Measurements from ENCODE around the gene OASL. TPM values are rescaled to one million over a fixed set of nuclear protein-coding genes. Genes with fewer than 3 reads are reported as not detected.
A peak's percentile ranks its signal among the peaks of the same experiment; 100 is the strongest.

OASL gene
- total RNA-seq, 5 donors from 2014 or later (not counting 1 experiment from before 2014, with no cell fraction given) = 6.0 to 17.6 (median 8.9) TPM

DNA sequence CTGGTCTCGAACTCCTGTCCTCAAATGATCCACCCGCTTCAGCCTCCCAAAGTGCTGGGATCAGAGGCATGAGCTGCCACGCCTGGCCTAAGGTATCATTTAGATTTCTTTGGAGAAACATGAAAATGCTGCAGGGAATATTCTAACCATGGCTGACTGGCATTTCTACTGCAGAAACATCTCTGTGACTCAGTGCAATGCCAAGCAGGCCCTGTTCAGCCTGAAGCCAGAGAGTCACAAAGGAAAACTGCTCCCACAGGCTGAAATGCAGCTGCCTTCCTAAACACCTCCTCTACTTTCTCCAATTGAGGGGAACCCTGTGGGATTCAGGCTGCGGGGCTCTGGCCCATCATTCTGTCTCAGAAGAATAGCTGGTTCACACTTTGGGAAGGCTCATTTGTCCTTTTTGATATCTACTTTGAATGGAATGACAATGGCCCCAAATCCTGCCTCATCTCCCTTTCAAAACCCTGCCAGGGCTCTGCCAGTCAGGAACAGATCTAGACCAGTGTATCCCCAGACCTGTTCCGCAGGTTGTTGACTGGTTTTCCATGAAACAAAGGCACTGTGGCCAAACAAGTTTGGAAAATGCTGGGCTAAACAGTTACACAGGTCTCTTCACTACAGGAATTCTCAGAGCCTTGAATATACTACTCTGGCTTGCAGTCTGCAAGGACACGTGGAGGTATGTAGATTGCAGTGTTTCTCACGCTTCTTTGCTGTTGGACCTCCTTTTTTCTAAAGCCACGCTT is 30.5 kb downstream of the OASL start:
- CTCF ChIA-PET = interaction anchor here in 1 of 2 donors (0.6 to 0.7 kb wide), 2 partner anchors 55 to 460 kb away, joined by 3 to 7 read pairs; no protein-coding TSS in a partner anchor
- Histone ChIP-seq H3K27me3 (replicated peaks in 1 of 2; ENCODE audit: control insufficient read depth in 2 of 2, extremely low read depth in 1 of 2, insufficient read depth in 2 of 2, low read length in 1 of 2) (no peaks in the 10 kb centered on the region), H3K36me3 (ENCODE audit: control insufficient read depth in 2 of 2, extremely low read depth in 1 of 2, insufficient read depth in 1 of 2, low read length in 1 of 2) (peaks cover 15 to 74% of the 10 kb centered on the region in 2 donors), H3K4me3 (ENCODE audit: control insufficient read depth in 1 of 2, extremely low read depth in 1 of 2, low read length in 1 of 2) (no peak overlapping the region), H3K27ac (ENCODE audit: low read length) (no peak overlapping the region), H3K4me1 (ENCODE audit: control insufficient read depth in 1 of 2, extremely low read depth in 1 of 2, insufficient read depth in 2 of 2, low read length in 2 of 2) (no peaks in the 10 kb centered on the region), H3K9me3 (no peaks in the 10 kb centered on the region)
- ATAC-seq (replicated peaks in 1 of 4) (no peak), DNase-seq (no peak)
- H3K9me3 Mint-ChIP-seq = no peaks in the 10 kb centered on the region
- POLR2A ChIA-PET = no interaction called here
- no peak overlapping the region for H3K27ac Mint-ChIP-seq
- 87% methylated on average over 6 of the region's 8 CpGs for WGBS (ENCODE audit: insufficient coverage)
- no peak overlapping the region for H3K4me3 Mint-ChIP-seq
- peaks cover 0 to 9% (median 5%) of the 10 kb centered on the region in 3 donors for H3K4me1 Mint-ChIP-seq
- H3K36me3 Mint-ChIP-seq = peaks cover 60% of the 10 kb centered on the region
- no peaks in the 10 kb centered on the region for H3K27me3 Mint-ChIP-seq

GRCh38 chr12:121005346-121005815 is 33.7 kb downstream of the OASL start:
- ChIA-PET CTCF (interaction anchor here (0.8 to 1.3 kb wide), 4 partner anchors 13 to 109 kb away, joined by 3 to 7 read pairs (median 4); no protein-coding TSS in a partner anchor), POLR2A (no interaction called here)
- Histone ChIP-seq H3K9me3 (no peaks in the 10 kb centered on the region), H3K27me3 (replicated peaks in 1 of 2; ENCODE audit: control insufficient read depth in 2 of 2, extremely low read depth in 1 of 2, insufficient read depth in 2 of 2, low read length in 1 of 2) (no peaks in the 10 kb centered on the region), H3K27ac (ENCODE audit: low read length) (no peak overlapping the region), H3K4me3 (ENCODE audit: control insufficient read depth in 1 of 2, extremely low read depth in 1 of 2, low read length in 1 of 2) (no peak overlapping the region), H3K36me3 (ENCODE audit: control insufficient read depth in 2 of 2, extremely low read depth in 1 of 2, insufficient read depth in 1 of 2, low read length in 1 of 2) (peaks cover 19 to 67% of the 10 kb centered on the region in 2 donors), H3K4me1 (ENCODE audit: control insufficient read depth in 1 of 2, extremely low read depth in 1 of 2, insufficient read depth in 2 of 2, low read length in 2 of 2) (no peaks in the 10 kb centered on the region)
- DNase-seq (peak in 28 of 35 experiments; percentile 10 to 64 (median 31)), ATAC-seq (replicated peaks in 1 of 4) (peak in 3 of 4 experiments; percentile 43 to 63 (median 52))
- peaks cover 0 to 2% (median 0%) of the 10 kb centered on the region in 3 donors for H3K4me1 Mint-ChIP-seq
- H3K9me3 Mint-ChIP-seq = no peaks in the 10 kb centered on the region
- peaks cover 44% of the 10 kb centered on the region for H3K36me3 Mint-ChIP-seq
- WGBS (ENCODE audit: insufficient coverage) = 66% methylated on average over 6 of the region's 9 CpGs
- H3K27ac Mint-ChIP-seq = no peak overlapping the region
- no peaks in the 10 kb centered on the region for H3K27me3 Mint-ChIP-seq
- H3K4me3 Mint-ChIP-seq = no peak overlapping the region

DNA sequence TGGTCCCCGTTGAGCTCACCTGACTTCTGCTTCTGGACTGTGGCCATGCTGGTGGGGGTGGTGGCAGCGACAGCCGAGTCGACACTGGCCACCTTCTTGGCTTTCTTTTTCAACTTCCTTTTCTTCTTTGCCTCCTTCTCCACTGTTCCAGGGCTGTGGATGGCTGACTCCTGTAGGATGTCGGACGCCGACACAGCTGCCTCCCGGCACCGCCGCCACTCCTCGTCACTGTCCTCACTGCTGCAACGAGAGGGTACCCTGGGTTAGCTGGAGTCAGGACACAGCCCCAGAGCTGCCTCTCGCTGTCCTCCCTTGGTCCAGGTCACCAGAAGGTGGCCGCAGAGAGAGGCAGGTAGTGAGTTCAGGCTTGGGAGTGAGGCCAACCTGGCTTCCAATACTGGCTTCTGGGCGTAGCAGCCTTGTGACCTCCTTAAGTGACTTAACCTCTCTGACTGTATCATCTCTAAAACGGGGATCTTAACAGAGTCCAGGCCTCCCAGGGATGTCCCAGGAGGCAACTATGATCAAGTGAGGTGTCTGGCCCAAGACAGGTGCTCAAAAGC is 34.7 kb downstream of the OASL start:
- no peaks in the 10 kb centered on the region for H3K27me3 ChIP-seq (replicated peaks in 1 of 2; ENCODE audit: control insufficient read depth in 2 of 2, extremely low read depth in 1 of 2, insufficient read depth in 2 of 2, low read length in 1 of 2)
- H3K27ac ChIP-seq (ENCODE audit: low read length) = no peak overlapping the region
- H3K4me3 ChIP-seq (ENCODE audit: control insufficient read depth in 1 of 2, extremely low read depth in 1 of 2, low read length in 1 of 2) = no peak overlapping the region
- no peaks in the 10 kb centered on the region for H3K9me3 ChIP-seq
- peaks cover 19 to 57% of the 10 kb centered on the region in 2 donors for H3K36me3 ChIP-seq (ENCODE audit: control insufficient read depth in 2 of 2, extremely low read depth in 1 of 2, insufficient read depth in 1 of 2, low read length in 1 of 2)
- Mint-ChIP-seq H3K9me3 (no peaks in the 10 kb centered on the region), H3K4me3 (no peak overlapping the region), H3K27ac (no peak overlapping the region), H3K27me3 (no peaks in the 10 kb centered on the region), H3K36me3 (peaks cover 39% of the 10 kb centered on the region), H3K4me1 (peaks cover 0 to 2% (median 0%) of the 10 kb centered on the region in 3 donors)
- ATAC-seq (replicated peaks in 1 of 4) = no peak
- DNase-seq = no peak
- ChIA-PET CTCF (interaction anchor here (0.6 to 1.3 kb wide), 5 partner anchors 56 to 483 kb away, joined by 3 to 9 read pairs (median 3); partner anchors contain the start of gene POP5 (in 1 of the 2)), POLR2A (no interaction called here)
- no peaks in the 10 kb centered on the region for H3K4me1 ChIP-seq (ENCODE audit: control insufficient read depth in 1 of 2, extremely low read depth in 1 of 2, insufficient read depth in 2 of 2, low read length in 2 of 2)
- WGBS (ENCODE audit: insufficient coverage) = 97% methylated on average over 10 of the region's 16 CpGs

- Histone ChIP-seq H3K4me1 (ENCODE audit: control insufficient read depth in 1 of 2, extremely low read depth in 1 of 2, insufficient read depth in 2 of 2, low read length in 2 of 2) (no peaks in the 10 kb centered on the region), H3K27ac (ENCODE audit: low read length) (no peak overlapping the region), H3K4me3 (ENCODE audit: control insufficient read depth in 1 of 2, extremely low read depth in 1 of 2, low read length in 1 of 2) (no peak overlapping the region), H3K27me3 (replicated peaks in 1 of 2; ENCODE audit: control insufficient read depth in 2 of 2, extremely low read depth in 1 of 2, insufficient read depth in 2 of 2, low read length in 1 of 2) (no peaks in the 10 kb centered on the region), H3K36me3 (ENCODE audit: control insufficient read depth in 2 of 2, extremely low read depth in 1 of 2, insufficient read depth in 1 of 2, low read length in 1 of 2) (peaks cover 19 to 50% of the 10 kb centered on the region in 2 donors), H3K9me3 (no peaks in the 10 kb centered on the region)
- 100% methylated on average over 3 of the region's 4 CpGs for WGBS (ENCODE audit: insufficient coverage)
- Mint-ChIP-seq H3K27me3 (no peaks in the 10 kb centered on the region), H3K36me3 (peaks cover 32% of the 10 kb centered on the region), H3K4me1 (peaks cover 0 to 2% (median 0%) of the 10 kb centered on the region in 3 donors), H3K4me3 (no peak overlapping the region), H3K27ac (no peak overlapping the region), H3K9me3 (no peaks in the 10 kb centered on the region)
- DNase-seq (no peak), ATAC-seq (replicated peaks in 1 of 4) (no peak)
- CTCF ChIA-PET = interaction anchor here (0.6 kb wide), 2 partner anchors 423 to 482 kb away, joined by 3 read pairs; partner anchors contain the start of gene POP5 (in 1 of the 2)
- POLR2A ChIA-PET = no interaction called here
Observed at GRCh38 chr12:121003650-121004049, 35.4 kb downstream of the OASL start.

DNA sequence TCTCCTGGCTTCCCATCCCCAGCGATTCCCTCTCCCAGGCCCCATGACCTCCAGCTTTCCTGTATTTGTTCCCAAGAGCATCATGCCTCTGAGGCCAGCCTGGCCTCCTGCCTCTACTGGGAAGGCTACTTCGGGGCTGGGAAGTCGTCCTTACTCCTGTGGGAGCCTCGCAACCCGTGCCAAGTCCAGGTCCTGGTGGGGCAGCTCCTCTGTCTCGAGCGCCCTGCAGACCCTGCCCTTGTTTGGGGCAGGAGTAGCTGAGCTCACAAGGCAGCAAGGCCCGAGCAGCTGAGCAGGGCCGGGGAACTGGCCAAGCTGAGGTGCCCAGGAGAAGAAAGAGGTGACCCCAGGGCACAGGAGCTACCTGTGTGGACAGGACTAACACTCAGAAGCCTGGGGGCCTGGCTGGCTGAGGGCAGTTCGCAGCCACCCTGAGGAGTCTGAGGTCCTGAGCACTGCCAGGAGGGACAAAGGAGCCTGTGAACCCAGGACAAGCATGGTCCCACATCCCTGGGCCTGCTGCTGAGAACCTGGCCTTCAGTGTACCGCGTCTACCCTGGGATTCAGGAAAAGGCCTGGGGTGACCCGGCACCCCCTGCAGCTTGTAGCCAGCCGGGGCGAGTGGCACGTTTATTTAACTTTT is 37.1 kb downstream of the OASL start:
- ATAC-seq (replicated peaks in 1 of 4) = no peak
- H3K36me3 Mint-ChIP-seq = peaks cover 23% of the 10 kb centered on the region
- Histone ChIP-seq H3K4me1 (ENCODE audit: control insufficient read depth in 1 of 2, extremely low read depth in 1 of 2, insufficient read depth in 2 of 2, low read length in 2 of 2) (no peaks in the 10 kb centered on the region), H3K27me3 (replicated peaks in 1 of 2; ENCODE audit: control insufficient read depth in 2 of 2, extremely low read depth in 1 of 2, insufficient read depth in 2 of 2, low read length in 1 of 2) (no peaks in the 10 kb centered on the region), H3K27ac (ENCODE audit: low read length) (no peak overlapping the region), H3K9me3 (no peaks in the 10 kb centered on the region), H3K36me3 (ENCODE audit: control insufficient read depth in 2 of 2, extremely low read depth in 1 of 2, insufficient read depth in 1 of 2, low read length in 1 of 2) (peaks cover 14 to 37% of the 10 kb centered on the region in 2 donors), H3K4me3 (ENCODE audit: control insufficient read depth in 1 of 2, extremely low read depth in 1 of 2, low read length in 1 of 2) (no peak overlapping the region)
- ChIA-PET CTCF (no interaction called here), POLR2A (no interaction called here)
- peaks cover 0 to 2% (median 0%) of the 10 kb centered on the region in 3 donors for H3K4me1 Mint-ChIP-seq
- 96% methylated on average over 16 of the region's 16 CpGs for WGBS (ENCODE audit: insufficient coverage)
- no peaks in the 10 kb centered on the region for H3K9me3 Mint-ChIP-seq
- DNase-seq = no peak
- H3K27ac Mint-ChIP-seq = no peak overlapping the region
- no peak overlapping the region for H3K4me3 Mint-ChIP-seq
- H3K27me3 Mint-ChIP-seq = no peaks in the 10 kb centered on the region

DNA sequence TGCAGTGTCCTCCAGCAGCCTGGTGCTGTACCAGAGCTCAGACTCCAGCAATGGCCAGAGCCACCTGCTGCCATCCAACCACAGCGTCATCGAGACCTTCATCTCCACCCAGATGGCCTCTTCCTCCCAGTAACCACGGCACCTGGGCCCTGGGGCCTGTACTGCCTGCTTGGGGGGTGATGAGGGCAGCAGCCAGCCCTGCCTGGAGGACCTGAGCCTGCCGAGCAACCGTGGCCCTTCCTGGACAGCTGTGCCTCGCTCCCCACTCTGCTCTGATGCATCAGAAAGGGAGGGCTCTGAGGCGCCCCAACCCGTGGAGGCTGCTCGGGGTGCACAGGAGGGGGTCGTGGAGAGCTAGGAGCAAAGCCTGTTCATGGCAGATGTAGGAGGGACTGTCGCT is 38.0 kb downstream of the OASL start:
- POLR2A ChIA-PET = no interaction called here
- Mint-ChIP-seq H3K36me3 (peaks cover 20% of the 10 kb centered on the region), H3K4me3 (no peak overlapping the region), H3K27ac (no peak overlapping the region), H3K27me3 (no peaks in the 10 kb centered on the region), H3K4me1 (peaks cover 0 to 2% (median 0%) of the 10 kb centered on the region in 3 donors), H3K9me3 (no peaks in the 10 kb centered on the region)
- Histone ChIP-seq H3K36me3 (ENCODE audit: control insufficient read depth in 2 of 2, extremely low read depth in 1 of 2, insufficient read depth in 1 of 2, low read length in 1 of 2) (peaks cover 14 to 34% of the 10 kb centered on the region in 2 donors), H3K4me1 (ENCODE audit: control insufficient read depth in 1 of 2, extremely low read depth in 1 of 2, insufficient read depth in 2 of 2, low read length in 2 of 2) (no peaks in the 10 kb centered on the region), H3K27ac (ENCODE audit: low read length) (no peak overlapping the region), H3K4me3 (ENCODE audit: control insufficient read depth in 1 of 2, extremely low read depth in 1 of 2, low read length in 1 of 2) (no peak overlapping the region), H3K9me3 (no peaks in the 10 kb centered on the region), H3K27me3 (replicated peaks in 1 of 2; ENCODE audit: control insufficient read depth in 2 of 2, extremely low read depth in 1 of 2, insufficient read depth in 2 of 2, low read length in 1 of 2) (peaks cover 0 to 6% of the 10 kb centered on the region in 2 experiments)
- 63% methylated on average over 7 of the region's 11 CpGs for WGBS (ENCODE audit: insufficient coverage)
- no peak for ATAC-seq (replicated peaks in 1 of 4)
- DNase-seq = peak in 1 of 35 experiments; percentile 4
- CTCF ChIA-PET = no interaction called here

Measured in T-cell (primary cell).